Mucosa of rectum (tissue), 2 donors: ENCODE measurements around the gene SMPD2.

Experiments
- H3K27ac ChIP-seq, 2 donors: one replicate each; pipeline ENCODE4 v1.7.0; 2013; ENCODE audit warnings: inconsistent platforms in 2 of 2, low read depth in 2 of 2, low read length in 2 of 2
- H3K27me3 ChIP-seq, 2 donors: one replicate each; pipeline ENCODE4 v1.7.0; 2013; ENCODE audit warnings: low read length in 2 of 2; ENCODE audit not compliant: control insufficient read depth in 2 of 2, insufficient read depth in 2 of 2
- H3K36me3 ChIP-seq, 2 donors: one replicate each; pipeline ENCODE4 v1.7.0; 2013; ENCODE audit warnings: low read length in 2 of 2; ENCODE audit not compliant: control insufficient read depth in 2 of 2, insufficient read depth in 2 of 2
- H3K4me1 ChIP-seq, 2 donors: one replicate each; pipeline ENCODE4 v1.7.0; 2013; ENCODE audit warnings: low read length in 2 of 2, mild to moderate bottlenecking in 1 of 2; ENCODE audit not compliant: control insufficient read depth in 2 of 2, insufficient read depth in 2 of 2
- H3K4me3 ChIP-seq, 2 donors: one replicate each; pipeline ENCODE4 v1.7.0; 2013; ENCODE audit warnings: low read length in 2 of 2
- H3K9ac ChIP-seq, 2 donors: one replicate each; pipeline ENCODE4 v1.7.0; 2013; ENCODE audit warnings: low read length in 2 of 2, low read depth in 1 of 2, mild to moderate bottlenecking in 1 of 2
- H3K9me3 ChIP-seq, 2 donors: one replicate each; pipeline ENCODE4 v1.7.0; 2013; ENCODE audit warnings: low read length in 2 of 2; ENCODE audit not compliant: control insufficient read depth in 2 of 2
- donor health status: healthy.
- donor health status: Normal muscosa, but diverticular disease.

Gene SMPD2

DNA sequence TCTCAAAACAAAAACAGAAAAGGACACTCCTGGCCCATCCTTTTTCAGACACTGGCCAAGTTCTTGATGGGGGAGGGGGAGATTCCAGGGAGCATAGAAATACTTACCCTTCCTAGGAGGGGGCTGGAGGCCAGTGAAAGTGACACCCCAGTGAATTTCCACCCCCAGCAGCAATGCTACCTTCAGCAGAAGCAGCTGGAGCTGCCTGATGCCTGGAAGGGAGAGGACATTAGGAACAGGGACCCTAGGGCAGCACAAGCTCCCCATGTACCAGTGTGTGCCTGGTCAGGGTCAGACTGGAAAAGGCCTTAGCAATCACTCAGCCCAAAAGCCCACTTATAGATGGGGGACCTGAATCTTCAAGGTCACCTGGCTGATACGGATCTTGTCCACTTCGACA lies 12.6 kb downstream of the SMPD2 start:
- Histone ChIP-seq H3K36me3 (peaks cover 7 to 17% of the 10 kb centered on the region in 2 donors), H3K9me3 (no peaks in the 10 kb centered on the region), H3K27ac (peak overlapping the region in 1 of 2 donors; percentile 92), H3K27me3 (no peaks in the 10 kb centered on the region), H3K9ac (no peak overlapping the region), H3K4me3 (no peak overlapping the region), H3K4me1 (peaks cover 33 to 35% of the 10 kb centered on the region in 2 donors)

DNA sequence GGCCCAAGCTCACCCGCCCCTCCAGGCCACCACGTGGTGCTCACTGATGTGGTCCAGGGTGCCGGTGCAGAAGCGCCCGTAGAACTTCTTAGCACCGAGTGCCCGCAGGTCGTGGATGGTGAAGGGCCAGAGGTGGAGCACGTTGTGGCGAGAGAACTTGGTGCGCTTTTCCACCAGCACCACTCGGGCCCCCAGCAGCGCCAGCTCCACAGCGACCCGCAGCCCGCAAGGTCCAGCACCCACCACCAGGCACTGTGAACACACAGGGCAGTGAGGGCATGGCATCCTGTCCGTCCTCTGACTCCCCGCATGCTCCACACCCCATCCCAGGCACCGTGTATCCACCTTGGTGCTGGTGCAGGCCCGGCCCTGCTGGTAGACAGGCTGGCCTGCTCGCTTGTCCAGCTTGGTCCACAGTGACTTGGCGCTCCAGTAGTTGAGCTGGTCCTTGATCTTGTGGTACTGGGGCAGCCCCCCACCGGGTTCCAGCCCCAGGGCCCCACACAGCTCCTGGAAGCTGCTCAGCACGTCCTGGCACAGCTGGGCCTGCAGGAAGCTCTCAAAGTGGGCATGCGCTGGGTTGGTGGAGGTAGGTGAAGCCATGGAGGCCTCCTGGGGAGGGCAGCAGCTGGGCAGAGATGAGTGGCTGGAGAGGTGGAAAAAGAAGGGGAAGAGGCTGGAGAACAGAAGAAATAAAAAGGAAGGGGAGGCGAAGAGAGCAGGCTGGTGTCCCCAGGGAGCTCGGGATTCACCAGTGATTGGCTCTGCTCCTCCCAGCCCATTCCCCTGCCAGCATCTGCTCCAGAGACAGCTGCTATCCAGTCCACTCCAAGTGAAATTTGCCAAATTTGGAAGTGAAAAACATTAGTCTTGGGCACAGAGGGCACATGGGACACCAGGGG lies 13.3 kb downstream of the SMPD2 start:
- H3K36me3 ChIP-seq = peaks cover 7 to 16% of the 10 kb centered on the region in 2 donors
- peak overlapping the region; percentile 81 to 83 for H3K9ac ChIP-seq
- H3K9me3 ChIP-seq = no peaks in the 10 kb centered on the region
- peak overlapping the region; percentile 87 to 91 for H3K4me3 ChIP-seq
- H3K27ac ChIP-seq = peak overlapping the region; percentile 92 to 95
- H3K27me3 ChIP-seq = no peaks in the 10 kb centered on the region
- peaks cover 36 to 39% of the 10 kb centered on the region in 2 donors for H3K4me1 ChIP-seq

DNA sequence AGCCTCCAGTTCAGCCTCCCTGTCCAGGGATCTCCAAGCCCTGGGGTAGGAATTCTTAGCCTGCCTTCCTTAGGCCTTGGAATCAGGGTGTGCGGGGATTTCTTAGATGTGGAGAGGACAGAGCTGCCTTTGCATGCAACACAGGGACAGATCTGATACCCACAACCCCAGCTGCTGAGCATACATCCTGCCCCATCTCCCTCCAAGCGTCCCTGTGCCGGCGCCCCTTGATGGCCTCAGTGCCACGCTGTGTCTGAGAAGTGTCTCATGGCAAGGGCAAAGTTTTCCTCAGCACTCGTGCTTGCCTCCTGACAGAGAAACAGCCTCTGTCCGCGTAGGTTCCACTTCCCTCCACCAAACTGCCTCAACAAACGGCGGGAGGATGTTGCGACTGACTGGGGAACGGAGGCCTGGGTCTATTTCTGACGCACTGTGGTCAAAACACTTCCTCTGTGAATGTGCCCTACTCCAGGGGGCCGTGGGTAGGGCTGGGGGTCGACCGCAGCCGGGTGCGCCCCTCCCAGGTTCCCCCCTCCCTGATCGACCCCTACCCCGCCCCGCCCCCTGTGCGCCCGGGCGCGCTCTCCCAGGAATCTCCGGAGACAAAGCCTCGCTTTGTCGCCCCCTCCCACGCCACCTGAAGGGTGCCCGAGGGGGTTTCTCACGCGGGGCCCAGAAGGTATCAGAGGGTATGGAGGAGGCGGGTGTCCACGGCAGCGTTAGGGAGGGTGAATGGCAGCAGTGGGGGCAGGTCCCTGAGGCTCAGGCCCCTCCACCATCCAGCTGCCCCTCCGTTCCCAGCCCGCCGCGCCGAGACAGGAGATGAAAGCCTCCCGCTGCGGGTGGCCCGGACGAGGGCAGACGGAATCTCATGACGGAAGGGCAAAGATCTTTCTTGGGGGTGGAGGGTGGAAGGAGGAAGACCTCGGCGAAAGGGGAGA lies 14.2 kb downstream of the SMPD2 start:
- Histone ChIP-seq H3K27ac (peak overlapping the region; percentile 92 to 95), H3K9me3 (no peaks in the 10 kb centered on the region), H3K36me3 (peaks cover 7 to 14% of the 10 kb centered on the region in 2 donors), H3K9ac (peak overlapping the region; percentile 81 to 84), H3K27me3 (no peaks in the 10 kb centered on the region), H3K4me3 (peak overlapping the region; percentile 87 to 91), H3K4me1 (peaks cover 36 to 39% of the 10 kb centered on the region in 2 donors)

DNA sequence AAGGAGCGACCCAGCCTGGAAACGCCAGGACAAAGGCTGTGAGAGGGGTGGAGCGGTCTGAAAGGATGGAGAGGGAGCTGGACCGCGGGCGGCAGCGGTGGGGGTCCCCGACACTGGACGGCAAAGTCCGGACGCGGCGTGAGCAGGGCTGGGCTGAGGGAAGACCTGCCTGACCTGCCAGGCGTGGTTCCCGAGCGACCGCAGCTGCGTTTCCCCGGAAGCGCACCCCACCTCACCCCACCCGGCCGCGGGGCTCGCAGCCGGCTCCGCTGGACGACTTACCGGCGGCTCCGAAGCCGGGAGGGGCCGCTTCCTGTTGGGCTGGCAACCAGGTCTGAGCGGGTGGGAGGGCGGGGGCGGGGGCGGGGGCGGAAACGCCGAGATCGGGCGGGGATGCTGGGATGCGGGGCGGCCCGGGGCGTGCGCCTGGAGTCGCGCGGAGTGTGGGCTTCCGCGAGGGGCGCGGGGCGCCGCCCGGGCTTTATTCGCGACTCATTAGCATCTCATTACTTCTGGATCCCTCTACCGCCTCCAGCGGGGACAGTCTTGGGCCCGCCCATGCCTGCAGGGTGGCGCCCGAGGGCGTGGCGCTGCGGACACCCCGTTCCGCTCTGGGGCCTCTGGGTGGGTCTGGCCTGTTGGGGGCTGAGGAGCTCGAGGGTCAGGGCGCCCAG lies 15.1 kb downstream of the SMPD2 start, which contains the start of gene MICAL1:
TSS of gene MICAL1 (minus strand) at position 336 of the 674 bp plus-strand sequence. CDS start 1,576 bp downstream, outside the sequence.
- peak within 1 kb of the TSS; percentile 87 to 91 for H3K4me3 ChIP-seq
- peak within 1 kb of the TSS; percentile 92 to 95 for H3K27ac ChIP-seq
- no peaks in the 10 kb centered on the region for H3K9me3 ChIP-seq
- H3K9ac ChIP-seq = peak within 1 kb of the TSS; percentile 84 to 87
- no peaks in the 10 kb centered on the region for H3K27me3 ChIP-seq
- peaks cover 7 to 13% of the 10 kb centered on the region in 2 donors for H3K36me3 ChIP-seq
- peaks cover 33 to 36% of the 10 kb centered on the region in 2 donors for H3K4me1 ChIP-seq

DNA sequence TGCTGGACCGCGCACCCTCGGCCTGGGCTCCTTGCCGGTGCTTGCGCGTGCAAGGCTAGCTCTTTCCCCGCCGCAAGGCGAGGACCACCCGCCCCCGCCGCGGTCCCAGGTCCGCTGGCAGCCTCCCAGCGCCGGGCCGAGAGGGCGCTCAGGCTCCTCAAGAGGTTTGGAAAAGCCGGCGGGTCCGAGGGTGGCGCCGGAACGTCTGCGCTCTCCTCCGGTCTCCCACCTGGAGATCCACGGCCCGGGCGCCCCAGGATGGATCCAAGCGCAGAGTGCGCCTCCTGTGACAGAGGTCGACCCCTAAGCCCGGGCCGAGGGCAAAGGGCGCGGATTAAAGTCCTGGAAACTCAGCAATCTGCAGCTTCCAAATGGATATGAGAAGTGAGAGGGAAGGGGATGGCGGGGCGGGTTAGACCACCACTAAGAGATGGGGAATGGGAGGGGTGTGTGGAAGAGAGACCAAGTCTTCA lies 15.6 kb downstream of the SMPD2 start:
- Histone ChIP-seq H3K4me3 (peak overlapping the region; percentile 87 to 91), H3K27ac (peak overlapping the region; percentile 90 to 95), H3K9ac (peak overlapping the region; percentile 72 to 87), H3K9me3 (no peaks in the 10 kb centered on the region), H3K4me1 (peaks cover 33 to 36% of the 10 kb centered on the region in 2 donors), H3K36me3 (peaks cover 7 to 14% of the 10 kb centered on the region in 2 donors), H3K27me3 (no peaks in the 10 kb centered on the region)

DNA sequence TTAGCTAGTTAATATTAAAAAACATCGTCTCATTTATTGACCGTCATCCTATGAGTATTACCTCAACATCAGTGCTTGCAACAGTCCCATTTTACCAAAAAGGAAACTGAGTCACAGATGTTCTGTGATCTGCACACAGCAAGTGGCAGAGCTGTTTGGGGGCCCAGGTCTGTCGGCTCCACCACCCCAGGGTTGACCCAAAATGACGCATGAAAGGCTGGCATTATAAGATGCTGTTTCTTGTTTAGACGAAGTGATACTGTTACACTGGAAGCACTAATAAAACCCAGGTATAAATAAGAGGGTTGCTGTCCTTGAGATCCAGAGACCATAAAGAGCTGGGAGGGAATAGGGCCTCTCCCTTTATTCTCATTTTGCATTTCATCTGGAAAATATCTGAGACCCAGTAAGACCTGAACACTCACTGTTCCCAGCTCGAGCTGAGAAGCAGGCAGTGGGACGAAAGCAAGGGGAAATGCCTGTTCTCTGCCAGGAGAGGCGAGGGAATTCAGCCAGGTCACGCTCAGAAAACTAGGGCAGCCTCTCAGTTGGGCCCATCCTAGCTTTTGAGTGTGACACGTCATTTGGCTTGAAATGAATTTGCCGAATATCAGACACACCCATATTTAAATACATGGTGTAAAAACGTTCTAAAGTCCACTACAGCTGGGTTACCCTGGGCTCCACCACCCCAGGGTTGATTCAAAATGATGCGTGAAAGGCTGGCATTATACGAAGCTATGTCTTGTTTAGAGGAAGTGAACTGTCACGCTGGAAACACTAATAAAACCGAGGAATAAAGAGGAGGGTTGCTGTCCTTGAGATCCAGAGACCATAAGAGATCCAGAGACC lies 16.4 kb downstream of the SMPD2 start:
- Histone ChIP-seq H3K9me3 (no peaks in the 10 kb centered on the region), H3K36me3 (peaks cover 4 to 15% of the 10 kb centered on the region in 2 donors), H3K27me3 (no peaks in the 10 kb centered on the region), H3K27ac (peak overlapping the region; percentile 90 to 95), H3K4me3 (peak overlapping the region; percentile 87 to 91), H3K4me1 (peaks cover 33 to 36% of the 10 kb centered on the region in 2 donors), H3K9ac (peak overlapping the region; percentile 72 to 87)

DNA sequence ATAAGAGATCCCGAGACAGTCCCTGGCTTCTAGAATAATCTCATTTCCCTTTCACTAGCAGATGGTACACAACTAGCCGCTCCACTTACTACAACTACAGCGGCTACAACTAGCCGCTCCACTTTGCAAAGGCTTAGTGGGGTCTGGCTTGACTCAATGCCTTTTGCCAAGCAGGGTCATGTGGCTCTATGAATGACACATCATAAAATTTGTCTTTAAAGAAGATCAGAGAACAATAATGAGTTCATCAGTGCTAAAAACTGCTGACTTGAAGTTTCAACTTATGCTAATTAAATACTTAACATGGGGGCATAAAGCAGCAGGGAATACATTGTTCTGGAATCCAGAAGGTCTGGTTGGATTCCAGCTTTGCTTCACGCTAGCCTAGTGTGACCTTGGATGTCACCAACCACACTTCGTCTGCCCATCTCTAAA lies 17.1 kb downstream of the SMPD2 start:
- H3K27ac ChIP-seq = peak overlapping the region; percentile 90 to 95
- no peaks in the 10 kb centered on the region for H3K9me3 ChIP-seq
- peak overlapping the region; percentile 17 to 25 for H3K4me3 ChIP-seq
- peaks cover 33 to 36% of the 10 kb centered on the region in 2 donors for H3K4me1 ChIP-seq
- no peaks in the 10 kb centered on the region for H3K27me3 ChIP-seq
- peaks cover 7 to 13% of the 10 kb centered on the region in 2 donors for H3K36me3 ChIP-seq
- peak overlapping the region; percentile 19 to 87 for H3K9ac ChIP-seq

DNA sequence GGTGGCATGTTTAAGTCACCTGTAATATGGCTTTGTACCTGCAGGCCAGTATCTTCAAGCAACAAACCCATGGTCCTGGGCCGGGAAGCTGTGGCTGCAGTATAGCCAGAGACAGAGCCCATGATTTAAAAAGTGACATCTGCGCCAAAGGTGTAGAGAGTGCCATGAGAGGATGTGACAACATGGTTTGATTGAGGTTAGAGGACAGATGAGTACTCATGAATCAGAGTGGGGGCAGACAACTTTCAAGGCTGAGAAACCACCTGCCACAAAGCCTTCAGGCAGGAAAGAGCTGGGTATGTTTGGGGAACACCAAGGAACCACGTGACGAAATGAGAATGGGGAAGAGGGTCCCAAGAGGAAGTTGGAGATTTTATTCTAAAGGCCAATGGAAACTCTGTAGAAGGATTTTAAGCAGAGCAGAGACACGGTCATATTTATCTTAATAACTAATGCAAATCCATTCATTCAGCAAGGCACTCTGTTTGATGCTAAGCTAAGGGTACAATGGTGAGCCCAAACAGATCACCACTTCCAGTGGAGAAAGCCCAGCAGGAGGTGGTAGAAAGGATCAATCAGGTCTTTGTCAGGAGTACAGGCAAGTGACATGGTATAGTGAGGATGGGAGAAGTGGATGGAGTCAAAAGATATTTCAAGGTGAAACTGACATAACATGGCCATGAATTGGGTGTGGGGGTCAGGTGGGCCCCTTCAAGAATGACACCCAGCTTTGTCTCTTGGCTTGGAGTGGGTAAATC lies 18.4 kb downstream of the SMPD2 start:
- Histone ChIP-seq H3K27ac (peak overlapping the region in 1 of 2 donors; percentile 13), H3K4me1 (peaks cover 28 to 32% of the 10 kb centered on the region in 2 donors), H3K27me3 (no peaks in the 10 kb centered on the region), H3K9me3 (no peaks in the 10 kb centered on the region), H3K4me3 (no peak overlapping the region), H3K36me3 (peaks cover 7 to 14% of the 10 kb centered on the region in 2 donors), H3K9ac (no peak overlapping the region)
